ENCODE data around the gene EPOP. TPM values are rescaled to one million over a fixed set of nuclear protein-coding genes. Genes with fewer than 3 reads are reported as not detected.
A peak's percentile ranks its signal among the peaks of the same experiment; 100 is the strongest.

The EPOP gene
- total RNA-seq, 2 donors from 2014 or later: 1.1 to 1.8 TPM

DNA sequence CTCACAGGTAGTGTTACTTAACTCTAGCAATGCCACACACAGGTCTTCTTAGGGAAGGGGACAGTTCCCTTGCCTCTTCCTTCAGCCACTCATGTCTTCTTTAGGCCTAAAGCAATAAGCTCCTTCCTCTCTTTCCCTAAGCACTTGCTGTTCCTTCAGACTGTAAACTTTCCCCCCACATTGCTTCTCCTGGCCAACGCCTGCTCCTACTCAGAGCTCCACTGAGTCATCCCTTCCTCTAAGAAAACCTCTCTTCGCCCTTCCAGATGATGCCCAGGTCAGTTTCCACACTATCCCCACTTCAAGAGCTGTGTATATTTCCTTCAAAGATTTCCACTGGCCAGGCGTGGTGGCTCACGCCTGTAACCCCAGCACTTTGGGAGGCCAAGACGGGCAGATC is 12.5 kb upstream of the EPOP start:
- Histone ChIP-seq H3K27me3 (no peaks in the 10 kb centered on the region), H3K4me3 (no peak overlapping the region), H3K9ac (ENCODE audit: low read depth in 2 of 2, low read length in 2 of 2) (no peak overlapping the region), H3K4me1 (no peaks in the 10 kb centered on the region), H3K36me3 (no peaks in the 10 kb centered on the region), H3K27ac (no peak overlapping the region), H3K9me3 (no peaks in the 10 kb centered on the region)
- intact Hi-C loops (cut with DNase I): no loop called here
- DNase-seq: no peak
- TF ChIP-seq, protein P1, sequence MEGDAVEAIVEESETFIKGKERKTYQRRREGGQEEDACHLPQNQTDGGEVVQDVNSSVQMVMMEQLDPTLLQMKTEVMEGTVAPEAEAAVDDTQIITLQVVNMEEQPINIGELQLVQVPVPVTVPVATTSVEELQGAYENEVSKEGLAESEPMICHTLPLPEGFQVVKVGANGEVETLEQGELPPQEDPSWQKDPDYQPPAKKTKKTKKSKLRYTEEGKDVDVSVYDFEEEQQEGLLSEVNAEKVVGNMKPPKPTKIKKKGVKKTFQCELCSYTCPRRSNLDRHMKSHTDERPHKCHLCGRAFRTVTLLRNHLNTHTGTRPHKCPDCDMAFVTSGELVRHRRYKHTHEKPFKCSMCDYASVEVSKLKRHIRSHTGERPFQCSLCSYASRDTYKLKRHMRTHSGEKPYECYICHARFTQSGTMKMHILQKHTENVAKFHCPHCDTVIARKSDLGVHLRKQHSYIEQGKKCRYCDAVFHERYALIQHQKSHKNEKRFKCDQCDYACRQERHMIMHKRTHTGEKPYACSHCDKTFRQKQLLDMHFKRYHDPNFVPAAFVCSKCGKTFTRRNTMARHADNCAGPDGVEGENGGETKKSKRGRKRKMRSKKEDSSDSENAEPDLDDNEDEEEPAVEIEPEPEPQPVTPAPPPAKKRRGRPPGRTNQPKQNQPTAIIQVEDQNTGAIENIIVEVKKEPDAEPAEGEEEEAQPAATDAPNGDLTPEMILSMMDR (IDR thresholded peaks at IDR 0.05): no peak

DNA sequence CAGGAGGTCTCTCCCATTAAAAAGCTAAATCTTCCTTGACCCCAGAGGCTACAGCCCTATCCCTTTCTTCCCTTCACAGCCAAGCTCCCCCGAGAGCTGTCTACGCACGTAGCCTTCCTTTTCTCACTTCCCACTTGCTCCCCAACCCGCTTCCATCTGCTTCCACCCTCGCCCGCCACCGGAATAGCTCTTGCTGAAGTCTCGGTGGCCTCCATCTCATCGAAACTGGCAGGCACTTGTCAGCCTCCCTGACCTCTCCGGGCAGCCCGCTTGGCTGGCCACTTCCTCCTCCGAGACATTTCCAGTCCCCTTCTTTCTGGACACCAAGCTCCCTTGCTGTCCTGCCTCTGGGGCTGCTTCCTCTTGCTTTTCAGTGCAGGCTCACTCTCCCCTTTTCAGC is 10.7 kb upstream of the EPOP start:
- Histone ChIP-seq H3K9me3 (no peaks in the 10 kb centered on the region), H3K4me1 (no peaks in the 10 kb centered on the region), H3K27ac (no peak overlapping the region), H3K27me3 (no peaks in the 10 kb centered on the region), H3K9ac (ENCODE audit: low read depth in 2 of 2, low read length in 2 of 2) (no peak overlapping the region), H3K4me3 (no peak overlapping the region), H3K36me3 (no peaks in the 10 kb centered on the region)
- no peak for DNase-seq
- TF ChIP-seq, protein P1 (IDR thresholded peaks at IDR 0.05): no peak
- intact Hi-C loops (cut with DNase I): no loop called here

- no peaks in the 10 kb centered on the region for H3K27me3 ChIP-seq
- no peaks in the 10 kb centered on the region for H3K36me3 ChIP-seq
- H3K9ac ChIP-seq (ENCODE audit: low read depth in 2 of 2, low read length in 2 of 2): no peak overlapping the region
- no peaks in the 10 kb centered on the region for H3K4me1 ChIP-seq
- no peak for DNase-seq
- no peak overlapping the region for H3K27ac ChIP-seq
- H3K4me3 ChIP-seq: no peak overlapping the region
- no peaks in the 10 kb centered on the region for H3K9me3 ChIP-seq
- intact Hi-C loops (cut with DNase I): no loop called here
- TF ChIP-seq, protein P1 (IDR thresholded peaks at IDR 0.05): no peak
Measured at GRCh38 chr17:38681096-38681495, 6.3 kb upstream of the EPOP start.

DNA sequence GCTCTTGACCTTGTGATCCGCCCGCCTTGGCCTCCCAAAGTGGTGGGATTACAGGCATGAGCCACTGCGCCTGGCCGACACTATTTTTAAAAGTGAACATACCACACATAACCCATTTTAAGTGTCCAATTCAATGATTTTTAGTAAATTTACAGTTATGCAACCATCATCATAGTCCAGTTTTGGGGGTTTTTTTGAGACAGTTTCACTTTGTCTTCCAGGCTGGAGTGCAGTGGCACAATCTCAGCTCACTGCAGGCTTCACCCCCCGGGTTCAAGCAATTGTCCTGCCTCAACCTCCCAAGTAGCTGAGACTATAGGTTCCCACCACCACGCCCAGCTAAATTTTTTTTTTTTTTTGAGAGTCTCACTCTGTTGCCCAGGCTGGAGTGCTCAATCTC is 3.1 kb upstream of the EPOP start:
- intact Hi-C loops (cut with DNase I): loop anchor here (2.0 kb wide), 1 partner anchor 57 kb away; no protein-coding TSS in a partner anchor
- DNase-seq: no peak

DNA sequence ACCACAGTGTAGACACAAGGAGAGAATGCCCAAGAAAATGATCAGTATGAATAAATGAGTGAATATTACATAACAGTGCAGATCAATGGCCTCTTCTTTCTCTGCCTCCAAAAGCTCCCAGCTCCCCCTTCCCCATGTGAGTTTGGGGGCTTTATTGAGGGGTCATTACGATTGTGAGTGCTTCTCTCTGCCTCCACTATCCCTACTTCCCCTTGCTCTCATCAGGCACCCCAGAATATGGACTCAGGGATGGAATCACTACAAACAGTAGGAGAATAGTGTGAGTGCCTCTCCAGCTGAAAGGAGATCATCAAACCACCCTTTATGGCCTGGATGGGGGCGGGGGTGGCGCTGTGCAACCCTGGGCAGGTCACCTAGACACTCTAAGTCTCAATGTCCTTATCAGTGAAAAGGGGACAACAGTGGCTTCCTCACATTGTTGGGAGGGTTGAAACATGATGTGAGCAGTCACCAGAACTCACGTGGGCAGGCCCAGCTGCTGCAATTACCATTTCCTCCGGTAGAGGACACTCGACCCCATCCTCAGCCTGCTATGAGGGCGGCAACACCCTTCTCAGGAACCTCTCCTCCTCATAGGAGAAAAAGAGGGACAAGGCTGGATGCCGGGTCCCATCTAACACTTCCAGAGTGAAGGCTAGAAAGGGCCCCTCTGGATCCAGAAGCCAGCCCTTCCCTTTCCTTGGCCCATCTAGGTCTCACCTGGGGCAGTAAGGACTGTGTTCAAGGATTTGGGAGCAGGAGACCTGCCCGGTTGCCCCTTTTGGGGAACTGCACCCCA is 2.1 kb upstream of the EPOP start:
- Histone ChIP-seq H3K9ac (ENCODE audit: low read depth in 2 of 2, low read length in 2 of 2) (peak overlapping the region in 1 of 2 donors; percentile 43), H3K27me3 (peaks cover 27% of the 10 kb centered on the region), H3K27ac (no peak overlapping the region), H3K4me3 (no peak overlapping the region), H3K9me3 (no peaks in the 10 kb centered on the region), H3K4me1 (no peaks in the 10 kb centered on the region), H3K36me3 (no peaks in the 10 kb centered on the region)
- DNase-seq: peak; percentile 89
- intact Hi-C loops (cut with DNase I): loop anchor here (2.0 kb wide), 1 partner anchor 58 kb away; no protein-coding TSS in a partner anchor
- TF ChIP-seq, protein P1 (IDR thresholded peaks at IDR 0.05): peak; percentile 98

More for the DNA sequence above, 3.1 kb upstream of the EPOP start:
- H3K9ac ChIP-seq (ENCODE audit: low read depth in 2 of 2, low read length in 2 of 2): no peak overlapping the region
- peaks cover 18% of the 10 kb centered on the region for H3K27me3 ChIP-seq
- H3K27ac ChIP-seq: no peak overlapping the region
- H3K4me1 ChIP-seq: no peaks in the 10 kb centered on the region
- no peak overlapping the region for H3K4me3 ChIP-seq
- TF ChIP-seq, protein P1 (IDR thresholded peaks at IDR 0.05): no peak
- no peaks in the 10 kb centered on the region for H3K36me3 ChIP-seq
- H3K9me3 ChIP-seq: no peaks in the 10 kb centered on the region
